Measurements from ENCODE around the gene MRPL54.

- TF ChIP-seq TAF1 (IDR thresholded peaks at IDR 0.05; ENCODE audit: borderline replicate concordance, low read depth, low read length) (no peak), POLR2A (IDR thresholded peaks at IDR 0.05; ENCODE audit: low read depth, low read length) (no peak), POLR2AphosphoS5 (IDR thresholded peaks at IDR 0.05; ENCODE audit: low read depth, low read length) (no peak)
These were observed 29.6 kb downstream of the MRPL54 start for GRCh38 chr19:3792114-3792513.
